ENCODE measurements around the gene PLCB1.

DNA sequence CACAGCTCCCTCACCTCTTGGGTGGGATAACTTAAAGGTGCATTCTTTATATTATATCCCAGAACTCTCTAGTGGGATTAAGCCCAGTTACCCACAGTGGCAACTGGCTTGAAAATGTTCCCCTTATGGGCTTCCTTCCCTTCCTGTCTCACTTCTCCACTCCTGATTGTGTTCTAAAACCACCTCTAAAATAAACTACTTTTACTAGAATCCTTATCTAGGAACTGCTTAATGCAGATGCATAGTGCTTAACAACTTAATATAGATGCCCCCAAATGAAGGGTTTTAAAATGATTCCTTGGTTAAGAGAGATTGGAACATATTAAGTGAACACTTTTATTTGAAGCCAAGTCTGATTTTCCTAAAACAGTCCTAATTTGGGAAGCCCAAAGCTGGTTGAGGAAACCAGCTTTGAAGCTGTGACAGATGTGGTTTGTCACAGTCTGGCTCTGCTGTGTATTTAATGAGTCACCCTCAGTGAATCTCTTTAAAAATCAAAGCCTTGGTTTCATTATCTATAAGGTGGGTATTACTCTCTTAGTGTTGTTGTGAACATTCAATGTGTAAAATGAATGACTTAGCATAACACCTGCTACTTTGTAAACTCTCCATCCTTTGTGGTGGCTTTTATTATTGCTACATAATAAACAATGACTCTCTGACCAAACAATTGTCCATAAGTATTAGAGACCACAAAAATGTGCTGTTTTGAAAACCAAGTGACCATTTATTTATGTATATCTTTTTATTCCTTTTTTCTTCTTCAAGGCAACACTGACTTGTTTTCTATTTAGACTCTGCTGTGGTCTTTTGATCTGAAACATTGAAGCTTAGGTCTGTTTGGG, 24.4 kb downstream of the PLCB1 start:
- TF ChIP-seq EZH2 (IDR thresholded peaks at IDR 0.05; ENCODE audit: insufficient read depth, low read length), result no peak
- TF ChIP-seq, protein P1, sequence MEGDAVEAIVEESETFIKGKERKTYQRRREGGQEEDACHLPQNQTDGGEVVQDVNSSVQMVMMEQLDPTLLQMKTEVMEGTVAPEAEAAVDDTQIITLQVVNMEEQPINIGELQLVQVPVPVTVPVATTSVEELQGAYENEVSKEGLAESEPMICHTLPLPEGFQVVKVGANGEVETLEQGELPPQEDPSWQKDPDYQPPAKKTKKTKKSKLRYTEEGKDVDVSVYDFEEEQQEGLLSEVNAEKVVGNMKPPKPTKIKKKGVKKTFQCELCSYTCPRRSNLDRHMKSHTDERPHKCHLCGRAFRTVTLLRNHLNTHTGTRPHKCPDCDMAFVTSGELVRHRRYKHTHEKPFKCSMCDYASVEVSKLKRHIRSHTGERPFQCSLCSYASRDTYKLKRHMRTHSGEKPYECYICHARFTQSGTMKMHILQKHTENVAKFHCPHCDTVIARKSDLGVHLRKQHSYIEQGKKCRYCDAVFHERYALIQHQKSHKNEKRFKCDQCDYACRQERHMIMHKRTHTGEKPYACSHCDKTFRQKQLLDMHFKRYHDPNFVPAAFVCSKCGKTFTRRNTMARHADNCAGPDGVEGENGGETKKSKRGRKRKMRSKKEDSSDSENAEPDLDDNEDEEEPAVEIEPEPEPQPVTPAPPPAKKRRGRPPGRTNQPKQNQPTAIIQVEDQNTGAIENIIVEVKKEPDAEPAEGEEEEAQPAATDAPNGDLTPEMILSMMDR (IDR thresholded peaks at IDR 0.05; ENCODE audit: insufficient read depth, low read depth, low read length), result no peak

All from astrocyte (in vitro differentiated cells and primary cell).